ENCODE results near the gene UNC5B.

DNA sequence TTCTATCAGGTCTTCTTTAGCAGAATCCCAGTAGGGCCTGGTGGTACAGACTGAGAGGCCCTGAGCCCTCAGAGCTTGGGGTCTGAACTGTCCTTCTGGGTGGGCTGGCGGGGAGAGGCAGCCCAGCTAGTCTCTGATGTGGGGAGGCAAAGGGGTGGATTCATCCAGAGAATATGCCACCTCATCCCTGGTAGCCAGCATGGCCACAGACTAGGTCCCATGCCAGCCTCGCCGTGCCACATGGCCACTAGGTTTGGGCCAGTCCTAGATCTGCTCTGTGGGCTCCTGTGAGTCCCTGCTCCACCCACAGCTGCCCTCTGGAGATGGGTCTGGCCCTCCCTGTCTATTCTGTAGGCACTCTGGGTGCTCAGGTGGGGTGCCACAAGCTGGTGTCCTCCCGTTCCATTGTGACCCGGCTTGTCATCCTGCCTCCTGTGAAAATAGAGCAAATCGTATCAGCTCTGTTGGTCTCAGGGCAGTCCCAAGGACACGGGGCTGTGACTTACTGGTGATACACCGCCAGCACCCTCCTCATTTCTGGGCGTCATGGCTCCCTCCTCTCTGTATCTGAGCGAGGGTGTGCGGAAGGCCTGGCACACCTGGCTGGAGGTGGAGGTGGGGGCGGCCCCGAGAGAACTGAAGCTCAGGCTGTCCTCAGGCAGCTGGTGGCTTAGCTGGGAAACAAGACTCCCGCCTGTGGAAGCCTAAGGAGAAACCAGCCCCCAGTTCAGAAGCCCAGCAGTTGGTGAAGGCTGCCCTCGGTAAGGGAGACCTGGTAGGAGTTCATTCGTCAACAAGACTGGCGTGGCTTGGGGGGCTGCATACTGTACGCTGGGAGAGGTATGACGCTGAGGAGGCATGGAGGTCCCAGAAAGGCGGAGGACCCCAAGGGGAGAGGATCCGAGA, 33.3 kb downstream of the UNC5B start:
- TF ChIP-seq, protein P1, sequence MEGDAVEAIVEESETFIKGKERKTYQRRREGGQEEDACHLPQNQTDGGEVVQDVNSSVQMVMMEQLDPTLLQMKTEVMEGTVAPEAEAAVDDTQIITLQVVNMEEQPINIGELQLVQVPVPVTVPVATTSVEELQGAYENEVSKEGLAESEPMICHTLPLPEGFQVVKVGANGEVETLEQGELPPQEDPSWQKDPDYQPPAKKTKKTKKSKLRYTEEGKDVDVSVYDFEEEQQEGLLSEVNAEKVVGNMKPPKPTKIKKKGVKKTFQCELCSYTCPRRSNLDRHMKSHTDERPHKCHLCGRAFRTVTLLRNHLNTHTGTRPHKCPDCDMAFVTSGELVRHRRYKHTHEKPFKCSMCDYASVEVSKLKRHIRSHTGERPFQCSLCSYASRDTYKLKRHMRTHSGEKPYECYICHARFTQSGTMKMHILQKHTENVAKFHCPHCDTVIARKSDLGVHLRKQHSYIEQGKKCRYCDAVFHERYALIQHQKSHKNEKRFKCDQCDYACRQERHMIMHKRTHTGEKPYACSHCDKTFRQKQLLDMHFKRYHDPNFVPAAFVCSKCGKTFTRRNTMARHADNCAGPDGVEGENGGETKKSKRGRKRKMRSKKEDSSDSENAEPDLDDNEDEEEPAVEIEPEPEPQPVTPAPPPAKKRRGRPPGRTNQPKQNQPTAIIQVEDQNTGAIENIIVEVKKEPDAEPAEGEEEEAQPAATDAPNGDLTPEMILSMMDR (IDR thresholded peaks at IDR 0.05), result no peak
- TF ChIP-seq POLR2A (IDR thresholded peaks at IDR 0.05), result no peak
